A549 (cell line): Measurements from ENCODE around the gene ZNHIT2.

Source experiments
- CBX8 ChIP-seq: fragments of 200-600 bp; sonication (generic); IDR thresholded peaks from 2 replicates; pipeline ENCODE4 v1.6.1; 2016
- JUN ChIP-seq, 2 experiments: fragments of >200 bp; sonication (Bioruptor Twin); formaldehyde crosslinking; IDR thresholded peaks; 2 replicates in 1 of 2; 3 replicates in 1 of 2; pipeline ENCODE4 v1.6.1; 2016 to 2017
- TF ChIP-seq, protein P1 (sequence below): fragments of >200 bp; sonication (Bioruptor Twin); formaldehyde crosslinking; IDR thresholded peaks from 3 replicates; pipeline ENCODE4 v1.5.1; 2016
- TF ChIP-seq, protein P2 (sequence below): fragments of 200-600 bp; sonication (generic); IDR thresholded peaks from 2 replicates; pipeline ENCODE4 v1.6.1; 2016; ENCODE audit warnings: antibody characterized with exemption, mild to moderate bottlenecking, moderate library complexity
- TF ChIP-seq, protein P3 (sequence below): fragments of 150-350 bp; IDR thresholded peaks from 2 replicates; pipeline ENCODE4 v1.6.1; 2014; ENCODE audit warnings: low read depth, mild to moderate bottlenecking, low read length
- TF ChIP-seq, protein P4 (sequence below): IDR thresholded peaks from 2 replicates; pipeline ENCODE4 v1.6.1; 2012
- TF ChIP-seq, protein P5 (sequence below): fragments of >200 bp; sonication (Bioruptor Twin); formaldehyde crosslinking; IDR thresholded peaks from 3 replicates; pipeline ENCODE4 v1.6.1; 2016
- TF ChIP-seq, protein P6 (sequence below): IDR thresholded peaks from 2 replicates; pipeline ENCODE4 v1.6.1; 2012

DNA sequence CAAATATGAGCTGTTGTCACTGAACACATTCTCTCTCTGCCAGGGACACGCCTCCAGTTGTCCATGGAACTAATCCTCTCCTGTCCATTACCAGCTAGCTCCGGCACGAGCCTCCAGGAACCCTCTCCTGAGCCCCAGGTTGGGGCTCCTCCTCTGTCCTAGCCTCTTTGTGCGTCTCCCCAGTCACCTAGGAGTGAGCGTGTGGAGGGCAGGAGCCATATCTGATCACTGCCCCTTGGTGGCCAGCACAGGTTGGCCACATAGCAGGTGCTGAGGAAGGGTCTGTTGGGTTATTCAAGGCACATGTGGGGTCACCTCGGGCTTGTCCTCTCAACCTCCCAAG, 14.4 kb upstream of the ZNHIT2 start:
- TF ChIP-seq, protein P1, sequence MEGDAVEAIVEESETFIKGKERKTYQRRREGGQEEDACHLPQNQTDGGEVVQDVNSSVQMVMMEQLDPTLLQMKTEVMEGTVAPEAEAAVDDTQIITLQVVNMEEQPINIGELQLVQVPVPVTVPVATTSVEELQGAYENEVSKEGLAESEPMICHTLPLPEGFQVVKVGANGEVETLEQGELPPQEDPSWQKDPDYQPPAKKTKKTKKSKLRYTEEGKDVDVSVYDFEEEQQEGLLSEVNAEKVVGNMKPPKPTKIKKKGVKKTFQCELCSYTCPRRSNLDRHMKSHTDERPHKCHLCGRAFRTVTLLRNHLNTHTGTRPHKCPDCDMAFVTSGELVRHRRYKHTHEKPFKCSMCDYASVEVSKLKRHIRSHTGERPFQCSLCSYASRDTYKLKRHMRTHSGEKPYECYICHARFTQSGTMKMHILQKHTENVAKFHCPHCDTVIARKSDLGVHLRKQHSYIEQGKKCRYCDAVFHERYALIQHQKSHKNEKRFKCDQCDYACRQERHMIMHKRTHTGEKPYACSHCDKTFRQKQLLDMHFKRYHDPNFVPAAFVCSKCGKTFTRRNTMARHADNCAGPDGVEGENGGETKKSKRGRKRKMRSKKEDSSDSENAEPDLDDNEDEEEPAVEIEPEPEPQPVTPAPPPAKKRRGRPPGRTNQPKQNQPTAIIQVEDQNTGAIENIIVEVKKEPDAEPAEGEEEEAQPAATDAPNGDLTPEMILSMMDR, result no peak
- TF ChIP-seq, protein P2, sequence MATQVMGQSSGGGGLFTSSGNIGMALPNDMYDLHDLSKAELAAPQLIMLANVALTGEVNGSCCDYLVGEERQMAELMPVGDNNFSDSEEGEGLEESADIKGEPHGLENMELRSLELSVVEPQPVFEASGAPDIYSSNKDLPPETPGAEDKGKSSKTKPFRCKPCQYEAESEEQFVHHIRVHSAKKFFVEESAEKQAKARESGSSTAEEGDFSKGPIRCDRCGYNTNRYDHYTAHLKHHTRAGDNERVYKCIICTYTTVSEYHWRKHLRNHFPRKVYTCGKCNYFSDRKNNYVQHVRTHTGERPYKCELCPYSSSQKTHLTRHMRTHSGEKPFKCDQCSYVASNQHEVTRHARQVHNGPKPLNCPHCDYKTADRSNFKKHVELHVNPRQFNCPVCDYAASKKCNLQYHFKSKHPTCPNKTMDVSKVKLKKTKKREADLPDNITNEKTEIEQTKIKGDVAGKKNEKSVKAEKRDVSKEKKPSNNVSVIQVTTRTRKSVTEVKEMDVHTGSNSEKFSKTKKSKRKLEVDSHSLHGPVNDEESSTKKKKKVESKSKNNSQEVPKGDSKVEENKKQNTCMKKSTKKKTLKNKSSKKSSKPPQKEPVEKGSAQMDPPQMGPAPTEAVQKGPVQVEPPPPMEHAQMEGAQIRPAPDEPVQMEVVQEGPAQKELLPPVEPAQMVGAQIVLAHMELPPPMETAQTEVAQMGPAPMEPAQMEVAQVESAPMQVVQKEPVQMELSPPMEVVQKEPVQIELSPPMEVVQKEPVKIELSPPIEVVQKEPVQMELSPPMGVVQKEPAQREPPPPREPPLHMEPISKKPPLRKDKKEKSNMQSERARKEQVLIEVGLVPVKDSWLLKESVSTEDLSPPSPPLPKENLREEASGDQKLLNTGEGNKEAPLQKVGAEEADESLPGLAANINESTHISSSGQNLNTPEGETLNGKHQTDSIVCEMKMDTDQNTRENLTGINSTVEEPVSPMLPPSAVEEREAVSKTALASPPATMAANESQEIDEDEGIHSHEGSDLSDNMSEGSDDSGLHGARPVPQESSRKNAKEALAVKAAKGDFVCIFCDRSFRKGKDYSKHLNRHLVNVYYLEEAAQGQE, result no peak
- TF ChIP-seq, protein P3, sequence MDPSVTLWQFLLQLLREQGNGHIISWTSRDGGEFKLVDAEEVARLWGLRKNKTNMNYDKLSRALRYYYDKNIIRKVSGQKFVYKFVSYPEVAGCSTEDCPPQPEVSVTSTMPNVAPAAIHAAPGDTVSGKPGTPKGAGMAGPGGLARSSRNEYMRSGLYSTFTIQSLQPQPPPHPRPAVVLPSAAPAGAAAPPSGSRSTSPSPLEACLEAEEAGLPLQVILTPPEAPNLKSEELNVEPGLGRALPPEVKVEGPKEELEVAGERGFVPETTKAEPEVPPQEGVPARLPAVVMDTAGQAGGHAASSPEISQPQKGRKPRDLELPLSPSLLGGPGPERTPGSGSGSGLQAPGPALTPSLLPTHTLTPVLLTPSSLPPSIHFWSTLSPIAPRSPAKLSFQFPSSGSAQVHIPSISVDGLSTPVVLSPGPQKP, result no peak
- TF ChIP-seq, protein P4, sequence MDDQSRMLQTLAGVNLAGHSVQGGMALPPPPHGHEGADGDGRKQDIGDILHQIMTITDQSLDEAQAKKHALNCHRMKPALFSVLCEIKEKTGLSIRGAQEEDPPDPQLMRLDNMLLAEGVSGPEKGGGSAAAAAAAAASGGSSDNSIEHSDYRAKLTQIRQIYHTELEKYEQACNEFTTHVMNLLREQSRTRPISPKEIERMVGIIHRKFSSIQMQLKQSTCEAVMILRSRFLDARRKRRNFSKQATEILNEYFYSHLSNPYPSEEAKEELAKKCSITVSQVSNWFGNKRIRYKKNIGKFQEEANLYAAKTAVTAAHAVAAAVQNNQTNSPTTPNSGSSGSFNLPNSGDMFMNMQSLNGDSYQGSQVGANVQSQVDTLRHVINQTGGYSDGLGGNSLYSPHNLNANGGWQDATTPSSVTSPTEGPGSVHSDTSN, result no peak
- TF ChIP-seq JUN (IDR thresholded peaks at IDR 0.05), result no peak
- TF ChIP-seq CBX8, result no peak
- TF ChIP-seq, protein P5, sequence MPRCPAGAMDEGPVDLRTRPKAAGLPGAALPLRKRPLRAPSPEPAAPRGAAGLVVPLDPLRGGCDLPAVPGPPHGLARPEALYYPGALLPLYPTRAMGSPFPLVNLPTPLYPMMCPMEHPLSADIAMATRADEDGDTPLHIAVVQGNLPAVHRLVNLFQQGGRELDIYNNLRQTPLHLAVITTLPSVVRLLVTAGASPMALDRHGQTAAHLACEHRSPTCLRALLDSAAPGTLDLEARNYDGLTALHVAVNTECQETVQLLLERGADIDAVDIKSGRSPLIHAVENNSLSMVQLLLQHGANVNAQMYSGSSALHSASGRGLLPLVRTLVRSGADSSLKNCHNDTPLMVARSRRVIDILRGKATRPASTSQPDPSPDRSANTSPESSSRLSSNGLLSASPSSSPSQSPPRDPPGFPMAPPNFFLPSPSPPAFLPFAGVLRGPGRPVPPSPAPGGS, result no peak
- TF ChIP-seq, protein P6, sequence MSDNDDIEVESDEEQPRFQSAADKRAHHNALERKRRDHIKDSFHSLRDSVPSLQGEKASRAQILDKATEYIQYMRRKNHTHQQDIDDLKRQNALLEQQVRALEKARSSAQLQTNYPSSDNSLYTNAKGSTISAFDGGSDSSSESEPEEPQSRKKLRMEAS, result no peak
